IPS-20b (cell line): Measurements from ENCODE around the gene SPON2.
A peak's percentile ranks its signal among the peaks of the same experiment; 100 is the strongest.

Source experiments
- H3K27ac ChIP-seq: one replicate; pipeline ENCODE4 v1.5.1; 2013; ENCODE audit warnings: low read length
- H3K27me3 ChIP-seq: 2 replicates; pipeline ENCODE4 v1.6.1; 2013; ENCODE audit warnings: mild to moderate bottlenecking, low read length, inconsistent platforms; ENCODE audit not compliant: insufficient read depth
- H3K36me3 ChIP-seq: 2 replicates; pipeline ENCODE4 v1.6.1; 2013; ENCODE audit warnings: low read depth, mild to moderate bottlenecking, inconsistent platforms, low read length, moderate library complexity; ENCODE audit not compliant: insufficient read depth
- H3K4me1 ChIP-seq: 2 replicates; pipeline ENCODE4 v1.6.1; 2013; ENCODE audit warnings: mild to moderate bottlenecking, control low read depth, inconsistent platforms, low read length, moderate library complexity; ENCODE audit not compliant: insufficient read depth
- H3K4me3 ChIP-seq: 2 replicates; pipeline ENCODE4 v1.5.1; 2013; ENCODE audit warnings: mild to moderate bottlenecking, low read length, inconsistent platforms
- H3K9ac ChIP-seq: 2 replicates; pipeline ENCODE4 v1.6.1; 2013; ENCODE audit warnings: low read depth, mild to moderate bottlenecking, inconsistent platforms, low read length, moderate library complexity
- H3K9me3 ChIP-seq: 2 replicates; pipeline ENCODE4 v1.6.1; 2013; ENCODE audit warnings: mild to moderate bottlenecking, low read depth, low read length, inconsistent platforms; ENCODE audit not compliant: insufficient read depth

SPON2 gene

DNA sequence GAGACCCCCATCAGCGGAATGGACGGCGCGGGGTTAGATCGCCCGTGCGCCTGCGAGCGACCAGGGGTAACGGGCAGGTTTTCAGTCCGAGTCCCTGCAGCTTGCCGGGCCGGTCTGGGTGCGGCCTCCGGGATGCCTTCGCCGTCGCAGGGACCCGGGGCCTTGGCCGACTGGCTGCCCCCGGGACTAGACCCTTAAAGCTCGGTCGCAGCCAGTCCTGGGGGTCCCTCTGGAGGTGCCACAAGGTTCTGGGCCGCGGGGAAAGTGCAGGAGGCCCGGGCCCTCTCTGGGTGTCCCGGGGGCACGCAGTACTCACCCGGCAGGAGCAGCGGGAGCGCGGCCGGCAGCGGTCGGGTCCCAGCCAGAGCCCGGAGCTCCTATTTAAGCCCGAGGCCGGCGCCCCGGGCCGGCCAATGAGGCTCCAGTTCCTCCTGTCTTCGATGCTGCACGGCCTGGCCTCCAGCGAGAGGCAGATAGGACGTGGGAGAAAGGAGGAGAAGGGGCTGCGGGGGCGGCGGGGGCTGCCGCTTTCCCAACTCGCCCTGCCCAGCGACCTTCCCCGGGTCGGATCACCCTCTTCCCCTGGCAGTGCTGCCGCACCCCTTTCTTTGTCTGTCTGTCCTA is at the start of gene SPON2:
Gene SPON2 (minus strand): TSS at position 356 of the 624 bp plus-strand sequence.
- Histone ChIP-seq H3K27ac (no peak within 1 kb of the TSS), H3K36me3 (no peaks in the 10 kb centered on the region), H3K9ac (no peak within 1 kb of the TSS), H3K4me1 (no peaks in the 10 kb centered on the region), H3K9me3 (no peaks in the 10 kb centered on the region), H3K27me3 (peaks cover 78% of the 10 kb centered on the region), H3K4me3 (peak within 1 kb of the TSS; percentile 47; the same call in 1 of the 2 replicates)

DNA sequence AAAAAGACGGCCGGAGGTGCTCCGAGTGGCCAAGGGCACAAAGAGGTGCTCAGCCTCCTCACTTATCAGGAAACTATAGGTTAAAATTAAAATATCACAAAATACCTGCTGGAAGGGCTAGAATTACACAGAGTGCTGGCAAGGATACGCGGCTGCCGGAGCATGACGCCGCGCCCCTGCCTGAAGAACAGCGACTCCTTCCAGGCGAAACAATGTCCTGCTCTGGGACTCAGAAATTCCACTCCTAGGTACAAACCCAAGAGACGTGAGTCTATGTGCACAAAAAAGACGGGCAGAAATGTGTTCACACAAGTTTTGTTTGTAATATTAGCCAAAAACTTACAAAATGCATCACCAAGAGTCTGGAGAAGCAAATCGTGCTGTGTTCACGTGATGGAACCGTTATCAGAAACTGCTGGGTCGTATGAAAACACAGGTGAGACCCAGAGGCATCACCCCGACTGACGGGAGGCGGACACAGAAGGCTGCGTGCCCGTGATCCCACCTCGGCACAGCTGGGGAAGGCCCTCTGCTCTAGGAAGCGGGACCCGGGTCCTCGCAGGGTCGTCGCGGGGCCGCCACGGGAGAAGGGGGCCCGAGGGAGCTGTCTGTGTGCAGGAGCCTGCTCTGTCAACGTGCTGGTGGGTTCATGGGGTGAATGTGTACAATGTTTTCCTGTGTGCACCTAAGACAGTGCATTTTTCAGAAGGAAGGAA is 48.9 kb upstream of the SPON2 start:
- no peaks in the 10 kb centered on the region for H3K27me3 ChIP-seq
- peaks cover 31% of the 10 kb centered on the region for H3K36me3 ChIP-seq
- no peak overlapping the region for H3K9ac ChIP-seq
- H3K4me3 ChIP-seq, result no peak overlapping the region
- no peaks in the 10 kb centered on the region for H3K9me3 ChIP-seq
- no peaks in the 10 kb centered on the region for H3K4me1 ChIP-seq
- H3K27ac ChIP-seq, result no peak overlapping the region

DNA sequence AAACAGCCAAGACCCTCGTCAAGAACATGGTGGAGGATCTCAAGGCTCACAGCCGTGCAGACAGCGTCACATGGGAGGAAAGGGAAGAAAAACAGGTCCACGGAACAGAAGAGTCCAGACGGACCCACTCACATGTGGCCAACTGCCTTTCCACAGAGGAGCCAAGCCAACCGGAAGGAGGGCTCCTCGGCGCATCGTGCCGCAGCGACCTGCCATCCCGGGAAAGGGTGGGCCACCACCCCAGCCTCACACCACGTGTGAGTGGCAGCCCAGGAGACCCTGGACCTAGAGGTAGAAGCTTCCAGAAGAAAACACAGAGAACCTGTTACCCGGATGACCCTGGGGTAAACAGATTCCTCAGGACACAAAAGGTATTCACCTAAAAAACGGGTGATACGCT is 48.2 kb upstream of the SPON2 start:
- Histone ChIP-seq H3K4me1 (no peaks in the 10 kb centered on the region), H3K9me3 (no peaks in the 10 kb centered on the region), H3K9ac (no peak overlapping the region), H3K4me3 (no peak overlapping the region), H3K27me3 (no peaks in the 10 kb centered on the region), H3K27ac (no peak overlapping the region), H3K36me3 (peaks cover 38% of the 10 kb centered on the region)

DNA sequence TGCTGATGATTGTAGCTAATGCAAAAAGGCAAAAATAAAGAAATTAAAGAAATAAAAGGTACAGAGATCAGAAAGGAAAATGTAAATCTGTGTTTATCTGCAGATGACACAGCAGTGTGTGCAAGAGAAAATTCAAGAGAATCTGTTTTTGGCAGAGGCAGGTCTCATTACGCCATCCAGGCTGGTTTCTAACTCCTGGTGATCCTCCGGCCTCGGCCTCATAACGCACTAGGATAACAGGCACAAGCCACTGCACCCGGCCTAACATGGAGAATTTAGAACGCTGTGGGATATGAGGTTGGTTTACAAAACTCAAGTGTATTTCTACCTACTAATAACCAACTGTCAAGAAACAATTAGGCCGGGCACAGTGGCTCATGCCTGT is 47.2 kb upstream of the SPON2 start:
- no peak overlapping the region for H3K4me3 ChIP-seq
- no peak overlapping the region for H3K27ac ChIP-seq
- H3K9ac ChIP-seq, result no peak overlapping the region
- H3K36me3 ChIP-seq, result peaks cover 41% of the 10 kb centered on the region
- H3K9me3 ChIP-seq, result no peaks in the 10 kb centered on the region
- no peaks in the 10 kb centered on the region for H3K27me3 ChIP-seq
- H3K4me1 ChIP-seq, result no peaks in the 10 kb centered on the region

DNA sequence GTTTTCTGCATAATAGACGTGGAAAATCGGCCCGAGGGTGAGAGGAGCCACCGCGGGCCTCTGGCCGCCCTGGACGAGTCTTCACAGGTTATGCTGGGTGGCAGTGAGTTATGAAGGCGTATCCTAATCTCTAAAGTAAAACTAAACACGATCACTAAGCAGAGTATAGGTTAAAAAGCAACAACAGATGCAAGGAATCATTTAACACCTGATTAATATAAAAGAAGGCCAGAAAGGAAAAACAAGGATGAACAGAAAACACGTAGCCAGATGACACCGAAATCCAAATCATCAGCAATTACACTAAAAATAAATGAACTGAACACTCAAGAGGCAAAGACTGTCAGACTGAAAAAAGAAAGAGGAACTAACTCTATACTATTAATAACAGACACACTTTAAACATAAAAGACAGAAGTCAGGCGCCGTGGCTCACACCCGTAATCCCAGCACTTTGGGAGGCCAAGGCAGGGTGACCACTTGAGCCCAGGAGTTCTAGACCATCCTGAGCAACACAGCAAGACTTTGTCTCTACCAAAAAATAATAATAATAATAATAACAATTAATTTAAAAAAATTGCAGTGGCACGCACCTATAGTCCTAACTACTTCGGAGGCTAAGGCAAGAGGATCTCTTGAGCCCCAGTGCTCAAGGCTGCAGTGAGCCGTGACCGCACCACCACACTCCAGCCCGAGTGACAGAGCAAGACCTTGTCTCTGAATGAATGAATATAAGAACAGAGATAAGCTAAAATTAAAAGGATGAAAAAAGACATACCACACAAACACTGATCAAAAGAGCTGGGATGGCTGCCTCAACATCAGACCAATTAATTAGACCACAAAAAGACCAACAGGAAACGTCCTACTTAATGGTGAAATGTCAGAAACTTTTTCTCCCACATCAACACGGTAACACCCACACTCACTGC is 46.5 kb upstream of the SPON2 start:
- Histone ChIP-seq H3K9ac (no peak overlapping the region), H3K36me3 (peaks cover 36% of the 10 kb centered on the region), H3K27ac (no peak overlapping the region), H3K9me3 (no peaks in the 10 kb centered on the region), H3K4me3 (no peak overlapping the region), H3K4me1 (no peaks in the 10 kb centered on the region), H3K27me3 (no peaks in the 10 kb centered on the region)

DNA sequence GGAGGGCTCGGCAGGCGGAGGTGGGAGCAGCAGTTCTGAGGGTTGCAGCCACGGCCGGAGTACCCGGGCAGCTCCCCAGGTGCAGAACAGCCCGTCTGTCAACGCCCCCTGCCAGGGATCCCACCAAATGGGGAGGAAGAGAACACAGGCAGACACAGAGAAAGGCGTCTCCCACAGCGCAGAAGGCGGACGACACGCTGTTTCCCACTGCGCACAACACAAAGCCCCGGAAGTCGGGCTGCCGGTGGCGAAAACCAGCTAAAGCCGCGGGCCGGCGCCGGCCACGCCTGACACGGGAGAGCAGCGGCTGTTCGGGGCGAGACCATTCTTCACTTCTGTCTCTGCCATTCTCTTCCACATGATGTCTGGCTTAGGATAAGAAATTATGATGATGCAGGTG is 45.0 kb upstream of the SPON2 start:
- no peaks in the 10 kb centered on the region for H3K27me3 ChIP-seq
- no peaks in the 10 kb centered on the region for H3K9me3 ChIP-seq
- H3K4me1 ChIP-seq, result no peaks in the 10 kb centered on the region
- no peak overlapping the region for H3K9ac ChIP-seq
- no peak overlapping the region for H3K27ac ChIP-seq
- peaks cover 48% of the 10 kb centered on the region for H3K36me3 ChIP-seq
- no peak overlapping the region for H3K4me3 ChIP-seq

DNA sequence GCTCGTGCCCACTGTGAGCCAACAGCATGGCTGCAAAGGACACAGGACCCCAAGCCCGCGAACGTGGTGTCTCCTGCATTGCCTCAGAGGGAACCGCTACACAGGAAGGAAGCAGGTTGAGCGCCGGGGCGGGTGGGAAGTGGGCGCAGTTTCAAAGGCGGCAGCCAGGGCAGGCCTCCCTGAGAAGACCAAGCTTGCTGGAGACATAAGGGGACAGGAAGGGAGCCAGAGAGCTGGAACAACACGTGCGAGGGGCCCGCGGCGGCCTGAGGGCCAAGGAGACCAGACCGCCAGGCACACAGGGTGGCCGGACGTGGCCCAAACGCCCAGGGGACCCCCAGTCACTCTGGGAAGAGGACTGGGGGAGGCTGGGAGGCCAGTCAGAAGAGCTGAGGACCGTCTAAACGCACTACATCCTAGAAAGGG is 44.5 kb upstream of the SPON2 start:
- H3K36me3 ChIP-seq, result peaks cover 48% of the 10 kb centered on the region
- H3K9ac ChIP-seq, result no peak overlapping the region
- H3K27ac ChIP-seq, result no peak overlapping the region
- H3K4me1 ChIP-seq, result no peaks in the 10 kb centered on the region
- no peaks in the 10 kb centered on the region for H3K27me3 ChIP-seq
- H3K9me3 ChIP-seq, result no peaks in the 10 kb centered on the region
- no peak overlapping the region for H3K4me3 ChIP-seq

DNA sequence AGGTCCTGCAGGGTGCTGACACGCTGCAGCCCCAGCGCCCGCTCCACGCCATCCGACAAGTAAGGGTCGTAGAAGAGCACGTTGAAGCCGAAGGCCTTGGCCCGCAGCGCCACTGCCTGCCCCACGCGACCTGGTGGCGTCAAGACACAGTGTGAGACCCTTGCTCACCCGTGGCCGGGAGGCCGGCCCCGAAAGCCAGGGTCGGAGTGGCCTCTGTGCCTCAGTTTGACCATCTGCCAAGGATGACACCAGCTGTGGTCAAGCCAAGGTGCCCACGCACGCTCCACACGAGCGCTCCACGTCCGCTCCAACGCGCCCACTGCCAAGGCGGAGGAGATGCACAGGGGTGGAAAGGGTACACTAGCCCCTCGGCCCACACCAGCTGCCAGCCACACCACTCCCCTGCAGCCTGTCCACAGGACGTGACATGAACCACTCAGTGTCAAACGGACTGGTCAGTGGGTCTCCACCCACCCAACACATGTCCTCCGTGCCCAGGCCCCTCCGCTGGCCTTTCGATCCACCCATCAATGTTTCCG is 43.8 kb upstream of the SPON2 start:
- no peaks in the 10 kb centered on the region for H3K9me3 ChIP-seq
- no peaks in the 10 kb centered on the region for H3K4me1 ChIP-seq
- H3K4me3 ChIP-seq, result no peak overlapping the region
- no peaks in the 10 kb centered on the region for H3K27me3 ChIP-seq
- H3K9ac ChIP-seq, result no peak overlapping the region
- no peak overlapping the region for H3K27ac ChIP-seq
- H3K36me3 ChIP-seq, result peaks cover 51% of the 10 kb centered on the region

DNA sequence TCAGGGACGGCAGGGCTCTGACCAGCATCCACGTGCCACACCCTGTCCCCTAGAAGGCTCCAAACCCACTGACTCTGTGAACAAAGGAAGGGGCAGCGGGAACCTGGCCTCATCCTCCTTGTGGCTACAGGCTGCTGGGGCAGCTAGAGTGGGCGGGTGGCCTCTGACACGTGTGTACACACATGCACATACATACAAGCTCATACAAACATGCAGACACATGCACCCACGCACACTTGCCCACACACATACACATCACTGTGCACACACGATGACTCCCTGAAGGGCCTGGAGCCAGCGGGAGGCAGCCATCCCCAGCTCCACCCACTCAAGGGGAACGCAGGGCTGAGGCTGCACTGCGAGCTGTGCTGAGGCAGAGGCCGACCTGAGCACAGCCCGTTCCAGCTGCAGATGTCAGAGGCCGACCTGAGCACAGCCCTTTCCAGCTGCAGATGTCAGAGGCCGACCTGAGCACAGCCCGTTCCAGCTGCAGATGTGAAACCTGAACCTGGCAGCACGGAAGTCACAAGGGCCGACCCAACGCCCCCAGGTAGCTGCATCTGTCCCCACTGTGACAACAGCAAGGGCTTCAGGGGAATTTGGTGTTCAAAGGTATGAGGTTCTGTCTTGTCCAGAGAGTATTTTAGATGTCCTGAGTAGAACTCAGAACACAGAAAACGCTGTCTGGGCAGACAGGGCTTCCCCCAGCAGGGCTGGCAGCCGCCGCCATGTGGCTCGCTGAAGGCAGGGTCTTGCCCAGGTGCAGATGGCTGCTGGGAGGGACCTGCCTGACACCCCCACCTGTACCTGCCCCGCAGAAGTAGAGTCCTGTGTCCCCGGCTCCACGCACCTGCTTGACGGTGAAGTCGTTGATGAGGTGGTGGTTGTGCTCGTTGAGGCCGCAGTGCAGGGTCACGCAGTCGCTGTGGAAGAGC is 43.0 kb upstream of the SPON2 start:
- H3K9ac ChIP-seq, result no peak overlapping the region
- no peaks in the 10 kb centered on the region for H3K4me1 ChIP-seq
- no peaks in the 10 kb centered on the region for H3K9me3 ChIP-seq
- no peaks in the 10 kb centered on the region for H3K27me3 ChIP-seq
- H3K4me3 ChIP-seq, result no peak overlapping the region
- H3K27ac ChIP-seq, result no peak overlapping the region
- H3K36me3 ChIP-seq, result peaks cover 47% of the 10 kb centered on the region

DNA sequence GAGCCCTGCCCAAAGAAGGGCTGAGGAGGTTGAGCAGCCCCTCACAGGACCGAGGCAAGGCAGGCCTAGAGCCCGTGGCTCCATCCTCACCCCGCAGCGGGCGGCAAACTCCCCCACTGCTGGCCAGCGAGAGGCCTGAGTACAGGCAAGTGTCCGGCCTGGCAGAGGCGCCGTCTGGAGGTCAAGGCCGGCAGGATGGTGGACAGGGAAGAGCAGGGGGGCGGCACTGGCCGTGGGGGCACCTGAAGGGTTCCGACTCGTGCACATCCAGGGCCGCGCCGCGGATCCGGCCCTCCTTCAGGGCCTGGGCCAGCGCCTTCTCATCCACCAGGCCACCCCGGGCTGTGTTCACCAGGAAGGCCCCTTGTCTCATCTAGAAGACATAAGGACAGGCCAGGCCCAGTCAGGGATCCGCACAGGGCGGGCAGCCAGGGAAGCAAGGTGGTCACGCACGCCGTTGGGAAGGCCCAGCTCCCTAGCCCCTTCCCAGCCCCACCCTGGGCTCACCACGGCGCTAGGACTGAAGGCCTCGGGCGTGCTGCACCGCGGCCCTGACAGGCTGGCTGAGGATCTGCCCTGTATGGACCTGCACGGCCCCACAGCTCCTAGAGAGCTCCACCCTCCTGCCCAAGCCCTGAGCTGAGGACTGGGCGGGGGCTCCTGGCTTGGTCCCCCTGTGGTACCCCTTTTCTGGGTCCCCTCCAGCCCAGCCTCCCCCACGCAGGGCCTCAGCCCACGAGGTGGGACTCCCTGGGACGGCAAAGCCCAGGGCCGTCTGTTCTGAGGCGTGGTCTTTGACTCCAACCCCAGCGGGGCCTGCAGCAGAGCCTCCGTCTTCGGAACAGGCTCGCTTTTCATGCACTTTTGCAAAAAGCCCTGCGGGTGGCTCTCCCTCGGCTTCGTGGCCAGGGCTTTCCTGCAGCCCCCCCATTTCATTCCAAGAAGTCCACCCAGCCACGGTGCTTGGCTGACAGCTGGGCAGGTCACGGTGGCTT is 42.0 kb upstream of the SPON2 start:
- no peaks in the 10 kb centered on the region for H3K4me1 ChIP-seq
- no peak overlapping the region for H3K9ac ChIP-seq
- peaks cover 47% of the 10 kb centered on the region for H3K36me3 ChIP-seq
- H3K4me3 ChIP-seq, result no peak overlapping the region
- H3K9me3 ChIP-seq, result no peaks in the 10 kb centered on the region
- H3K27ac ChIP-seq, result no peak overlapping the region
- no peaks in the 10 kb centered on the region for H3K27me3 ChIP-seq
